Measurements from ENCODE around the gene CDK5RAP1. TPM values are rescaled to one million over a fixed set of nuclear protein-coding genes. Genes with fewer than 3 reads are reported as not detected.

Gene CDK5RAP1
- total and polyA plus RNA-seq, 2 donors (not counting 3 experiments of a cell fraction or from before 2014, with no cell fraction given) = 30.8 to 36.5 TPM

DNA sequence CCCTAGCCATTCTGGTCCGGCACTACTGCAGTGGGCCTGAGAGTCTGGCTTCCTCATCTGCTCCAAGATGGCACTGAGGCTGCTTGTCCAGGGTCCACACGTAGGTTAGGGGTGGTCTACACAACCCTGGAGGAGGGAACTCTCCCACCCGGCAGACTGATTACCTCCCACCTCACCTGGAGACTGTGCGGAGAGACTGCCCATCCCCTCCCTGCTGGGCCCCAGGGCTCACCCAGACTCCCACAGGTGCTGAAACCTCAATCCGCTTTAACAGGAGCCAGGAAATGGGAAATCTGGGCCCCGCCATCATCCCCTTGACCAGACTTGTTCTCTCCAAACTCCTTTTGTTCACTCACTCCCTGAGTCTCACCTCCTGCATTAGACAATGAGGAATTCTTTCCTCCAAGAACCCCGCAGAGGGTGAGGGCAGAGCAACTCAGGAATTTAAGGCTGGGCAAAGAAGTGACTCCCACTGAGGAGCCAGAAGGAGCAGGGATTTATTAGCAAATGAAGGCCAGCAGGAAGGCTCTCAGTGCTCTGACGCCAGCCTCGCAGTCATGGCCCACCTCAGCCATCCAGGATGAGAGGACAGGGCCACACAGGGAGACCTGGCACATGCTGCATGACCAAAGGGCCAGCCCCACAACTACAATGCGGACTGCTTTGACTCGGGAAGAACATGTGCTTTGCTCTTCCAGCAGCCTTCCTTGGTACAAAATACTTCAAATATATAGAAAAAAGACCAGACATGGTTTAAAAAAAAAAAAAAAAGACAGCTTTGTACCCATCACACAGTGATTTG is 53.0 kb downstream of the CDK5RAP1 start:
- no peaks in the 10 kb centered on the region for H3K27me3 ChIP-seq (ENCODE audit: control insufficient read depth in 2 of 2, insufficient read depth in 2 of 2, low read length in 2 of 2)
- no peak overlapping the region for H3K27ac ChIP-seq (ENCODE audit: insufficient read depth, low read depth, low read length)
- no peaks in the 10 kb centered on the region for H3K9me3 ChIP-seq (replicated peaks; ENCODE audit: control insufficient read depth, insufficient read depth, low read length)
- DNase-seq (ENCODE audit: low read depth, low spot score) (no peak), FAIRE-seq (no peak)
- H3K36me3 ChIP-seq (ENCODE audit: control insufficient read depth in 2 of 2, extremely low read depth in 1 of 2, insufficient read depth in 2 of 2, low read length in 2 of 2) = no peaks in the 10 kb centered on the region
- no peaks in the 10 kb centered on the region for H3K9me1 ChIP-seq (replicated peaks; ENCODE audit: control insufficient read depth, extremely low read depth, insufficient read depth, low read length)
- no peaks in the 10 kb centered on the region for H3K79me2 ChIP-seq (ENCODE audit: control insufficient read depth, insufficient read depth, low read length)
- H3K4me1 ChIP-seq (ENCODE audit: control insufficient read depth, extremely low read depth, insufficient read depth, low read length) = no peaks in the 10 kb centered on the region
- H2AFZ ChIP-seq (ENCODE audit: low read depth, low read length) = no peak overlapping the region
- ChIA-PET POLR2A (no interaction called here), CTCF (no interaction called here)
- dilution Hi-C loops (cut with MboI; ENCODE audit: extremely low pct_ligation_motif_present, low sequenced_read_pairs) (no loop called here), intact Hi-C loops (cut with micrococcal nuclease) (no loop called here)
- TF ChIP-seq, protein P1, sequence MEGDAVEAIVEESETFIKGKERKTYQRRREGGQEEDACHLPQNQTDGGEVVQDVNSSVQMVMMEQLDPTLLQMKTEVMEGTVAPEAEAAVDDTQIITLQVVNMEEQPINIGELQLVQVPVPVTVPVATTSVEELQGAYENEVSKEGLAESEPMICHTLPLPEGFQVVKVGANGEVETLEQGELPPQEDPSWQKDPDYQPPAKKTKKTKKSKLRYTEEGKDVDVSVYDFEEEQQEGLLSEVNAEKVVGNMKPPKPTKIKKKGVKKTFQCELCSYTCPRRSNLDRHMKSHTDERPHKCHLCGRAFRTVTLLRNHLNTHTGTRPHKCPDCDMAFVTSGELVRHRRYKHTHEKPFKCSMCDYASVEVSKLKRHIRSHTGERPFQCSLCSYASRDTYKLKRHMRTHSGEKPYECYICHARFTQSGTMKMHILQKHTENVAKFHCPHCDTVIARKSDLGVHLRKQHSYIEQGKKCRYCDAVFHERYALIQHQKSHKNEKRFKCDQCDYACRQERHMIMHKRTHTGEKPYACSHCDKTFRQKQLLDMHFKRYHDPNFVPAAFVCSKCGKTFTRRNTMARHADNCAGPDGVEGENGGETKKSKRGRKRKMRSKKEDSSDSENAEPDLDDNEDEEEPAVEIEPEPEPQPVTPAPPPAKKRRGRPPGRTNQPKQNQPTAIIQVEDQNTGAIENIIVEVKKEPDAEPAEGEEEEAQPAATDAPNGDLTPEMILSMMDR (IDR thresholded peaks at IDR 0.05; ENCODE audit: extremely low read depth in 1 of 2, insufficient read depth in 1 of 2, low read depth in 1 of 2, low read length in 2 of 2) = no peak
- TF ChIP-seq POLR2AphosphoS5 (IDR thresholded peaks at IDR 0.05; ENCODE audit: insufficient read depth, low read depth, low read length) = no peak
- TF ChIP-seq GATA2 (IDR thresholded peaks at IDR 0.05; ENCODE audit: insufficient read depth, insufficient read length, low read depth, low read length) = no peak
- TF ChIP-seq, protein P2, sequence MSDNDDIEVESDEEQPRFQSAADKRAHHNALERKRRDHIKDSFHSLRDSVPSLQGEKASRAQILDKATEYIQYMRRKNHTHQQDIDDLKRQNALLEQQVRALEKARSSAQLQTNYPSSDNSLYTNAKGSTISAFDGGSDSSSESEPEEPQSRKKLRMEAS (IDR thresholded peaks at IDR 0.05; ENCODE audit: insufficient read depth, insufficient read length) = no peak
- H4K20me1 ChIP-seq (replicated peaks; ENCODE audit: control insufficient read depth, extremely low read depth, insufficient read depth, low read length) = no peaks in the 10 kb centered on the region
- no peak overlapping the region for H3K4me3 ChIP-seq (replicated peaks in 1 of 3; ENCODE audit: insufficient read depth in 1 of 3, low read depth in 1 of 3, low read length in 3 of 3)
- H3K4me2 ChIP-seq (ENCODE audit: insufficient read depth, low read length) = no peak overlapping the region
- BruUV-seq (replicated peaks) = no TSS peak
- H3K9ac ChIP-seq (replicated peaks; ENCODE audit: extremely low read depth, insufficient read depth, low read length) = no peak overlapping the region

All from endothelial cell of umbilical vein (primary cell).